SW 1271 (cell line): ENCODE results near the gene PSMD1.

ENCODE experiments used
- DNase-seq, 2 experiments: peaks; one replicate each; lab custom pipeline; 2025; lab: John Stamatoyannopoulos, UW

Gene PSMD1

DNA sequence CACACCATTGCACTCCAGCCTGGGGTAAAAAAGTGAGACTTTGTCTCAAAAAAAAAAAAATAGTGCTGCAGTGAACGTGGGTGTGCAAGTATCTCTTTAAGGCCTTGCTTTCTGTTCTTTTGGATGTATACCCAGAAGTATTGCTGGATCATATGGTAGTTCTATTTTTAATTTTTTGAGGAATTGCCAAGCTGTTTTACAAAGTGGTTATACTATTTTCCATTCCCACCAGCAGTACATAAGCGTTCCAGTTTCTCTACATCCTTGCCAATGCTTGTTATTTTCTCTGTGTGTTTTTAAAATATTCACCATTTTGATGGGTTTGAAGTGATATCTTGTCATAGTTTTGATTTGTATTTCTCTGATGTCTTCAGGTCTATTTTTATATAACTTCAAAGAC lies 154.8 kb downstream of the PSMD1 start:
- DNase-seq: no peak

DNA sequence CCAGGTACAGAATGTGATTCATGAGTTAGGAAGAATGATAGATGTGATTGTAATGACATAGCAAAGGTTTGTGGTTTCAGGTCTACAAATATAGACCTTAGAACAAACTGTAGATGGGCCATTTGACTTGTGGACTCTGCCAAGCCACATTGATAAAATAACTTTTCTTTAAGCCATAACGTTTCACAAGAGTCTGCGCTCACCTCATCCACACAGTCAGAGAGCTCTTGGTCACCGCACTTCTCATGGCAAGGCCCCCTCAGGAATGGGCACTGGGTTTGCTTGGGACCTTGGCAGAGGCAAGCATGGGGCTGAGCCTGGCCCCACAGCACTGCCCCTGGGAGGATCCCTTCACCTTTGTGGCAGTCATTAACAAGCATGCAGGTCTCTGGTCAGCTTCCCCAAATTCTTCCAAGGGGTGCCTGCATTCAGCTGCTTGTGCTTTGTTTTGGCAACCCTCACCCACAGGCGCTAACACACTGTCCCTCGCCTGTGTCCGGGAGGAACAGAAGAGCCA lies 155.7 kb downstream of the PSMD1 start:
- no peak for DNase-seq

DNA sequence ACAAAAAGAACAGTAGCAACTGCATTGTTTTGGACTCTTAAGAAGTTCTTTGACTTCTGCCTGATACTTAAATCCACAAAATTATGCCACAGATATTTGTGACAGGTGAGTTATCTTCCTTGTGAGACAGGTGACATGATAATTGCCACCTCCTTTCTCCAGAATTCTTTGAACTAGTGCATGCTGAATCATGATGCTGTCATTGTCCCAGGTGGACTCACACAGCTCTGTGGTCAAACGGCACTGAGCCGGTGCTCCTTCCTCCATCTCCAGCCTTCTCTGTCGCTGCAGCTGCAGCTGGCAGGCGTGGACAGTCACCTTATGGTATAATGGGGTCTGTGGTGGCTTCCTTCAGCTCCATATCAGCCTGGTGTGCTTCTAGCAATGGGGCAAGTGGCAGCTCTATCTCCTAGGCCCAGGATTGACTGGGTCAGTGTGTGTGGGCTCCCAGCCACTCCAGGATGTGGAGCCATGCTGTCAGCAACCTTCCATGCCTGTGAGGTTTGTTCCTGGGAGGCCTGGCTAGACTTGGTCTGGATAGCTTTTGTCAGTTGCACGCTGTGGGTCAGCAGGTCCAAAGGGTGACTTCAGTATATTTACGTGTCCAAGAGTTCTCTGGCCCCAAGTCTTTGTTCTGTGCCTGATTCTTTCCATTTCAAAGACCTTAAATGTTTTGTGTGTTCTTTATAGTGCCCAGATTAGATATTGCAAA lies 157.4 kb downstream of the PSMD1 start:
- no peak for DNase-seq

DNA sequence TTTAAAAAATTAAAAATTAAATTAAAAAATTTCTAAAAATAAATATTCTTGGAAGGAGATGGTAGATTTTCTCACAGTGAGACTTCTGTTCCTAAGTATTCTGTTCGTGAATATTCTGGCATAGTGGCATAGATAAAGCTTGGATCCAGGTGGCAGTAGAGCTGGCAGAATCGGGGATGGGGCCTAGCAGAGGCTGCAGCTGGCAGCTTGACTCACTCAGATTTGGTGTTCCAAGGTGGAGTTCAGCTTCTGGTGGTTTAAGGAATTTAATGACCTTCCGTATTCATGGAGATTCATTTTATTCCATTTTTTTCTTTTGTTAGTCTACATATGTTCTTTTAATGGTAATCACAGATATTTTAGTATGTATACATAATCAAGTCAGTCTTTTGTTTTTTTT lies 161.7 kb downstream of the PSMD1 start:
- no peak for DNase-seq

DNA sequence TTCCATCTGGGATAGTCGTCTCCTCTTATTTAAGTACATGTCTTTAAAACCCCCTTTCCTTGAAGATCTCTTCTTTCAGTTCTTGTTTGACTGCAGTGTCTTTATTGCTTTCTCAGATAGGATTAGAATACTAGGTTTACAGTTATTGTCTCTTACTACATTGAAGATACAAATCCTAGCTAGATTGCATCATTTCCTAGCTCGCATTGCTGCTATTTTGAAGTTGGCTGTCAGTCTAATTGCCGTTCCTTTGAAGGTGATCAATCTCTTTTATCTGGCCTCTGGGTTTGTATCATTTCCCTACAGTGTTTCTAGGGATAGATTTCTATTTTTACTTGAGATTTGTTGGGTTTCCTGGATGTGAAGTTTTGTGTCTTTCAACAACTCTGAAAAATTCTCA lies 162.6 kb downstream of the PSMD1 start:
- no peak for DNase-seq

DNA sequence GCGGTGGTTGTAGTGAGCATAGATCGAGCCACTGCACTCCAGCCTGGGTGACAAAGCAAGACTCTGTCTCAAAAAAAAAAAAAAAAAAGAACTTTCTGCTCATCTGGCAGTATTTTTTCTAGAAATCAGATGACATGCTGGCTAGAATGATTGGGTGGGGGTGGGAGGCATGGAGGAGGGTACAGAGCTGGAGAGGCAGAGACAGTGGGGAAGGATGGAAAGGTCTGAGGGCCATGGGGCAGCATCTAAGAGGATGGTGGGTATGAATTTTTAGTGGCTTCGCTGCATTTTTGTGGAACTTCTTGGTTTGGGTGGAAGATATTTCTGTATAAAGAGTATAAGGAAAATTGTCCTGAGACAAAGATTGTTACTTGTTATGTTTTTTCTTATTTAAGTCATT lies 165.1 kb downstream of the PSMD1 start:
- DNase-seq: no peak
